Inferior parietal cortex (tissue), 1 donor: ENCODE data around the gene SUCLA2.
"Not testable (repeated sequence)": the region's sequence is repeated elsewhere in the genome, so short reads cannot be mapped to it uniquely, and the experiment has no call there.

Experiments used
- DNase-seq: peaks from one replicate; pipeline ENCODE4 v3.0.0-alpha.2; 2016; ENCODE audit errors: extremely low spot score

The SUCLA2 gene

GRCh38 chr13:47991859-47992258, 9.2 kb downstream of the SUCLA2 start:
- no peak for DNase-seq

GRCh38 chr13:47990920-47991466, 10.1 kb downstream of the SUCLA2 start:
- DNase-seq: no peak

GRCh38 chr13:47990427-47990826, 10.6 kb downstream of the SUCLA2 start:
- DNase-seq: no peak

GRCh38 chr13:47983070-47983469, 18.0 kb downstream of the SUCLA2 start:
- DNase-seq: no peak

GRCh38 chr13:47976325-47976724, 24.7 kb downstream of the SUCLA2 start:
- no peak for DNase-seq

DNA sequence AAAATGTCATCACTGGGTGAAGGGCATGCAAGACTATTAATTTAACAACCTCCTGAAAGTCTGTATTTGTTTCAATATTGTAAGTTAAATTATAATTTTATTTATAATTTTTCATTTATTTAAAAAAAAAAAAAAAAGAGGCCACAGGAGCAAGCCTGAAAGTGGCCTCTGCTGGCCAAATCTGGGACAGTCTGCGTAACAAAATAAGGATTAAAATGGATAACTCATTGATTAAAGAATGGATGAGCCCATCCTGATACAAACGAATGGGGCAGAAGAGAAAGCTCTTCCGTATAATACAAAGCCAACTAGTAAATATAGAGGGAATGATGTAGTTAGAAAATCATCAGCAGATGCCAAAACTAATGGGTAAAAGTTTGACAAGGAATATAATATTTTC, 36.2 kb downstream of the SUCLA2 start:
- no peak for DNase-seq

DNA sequence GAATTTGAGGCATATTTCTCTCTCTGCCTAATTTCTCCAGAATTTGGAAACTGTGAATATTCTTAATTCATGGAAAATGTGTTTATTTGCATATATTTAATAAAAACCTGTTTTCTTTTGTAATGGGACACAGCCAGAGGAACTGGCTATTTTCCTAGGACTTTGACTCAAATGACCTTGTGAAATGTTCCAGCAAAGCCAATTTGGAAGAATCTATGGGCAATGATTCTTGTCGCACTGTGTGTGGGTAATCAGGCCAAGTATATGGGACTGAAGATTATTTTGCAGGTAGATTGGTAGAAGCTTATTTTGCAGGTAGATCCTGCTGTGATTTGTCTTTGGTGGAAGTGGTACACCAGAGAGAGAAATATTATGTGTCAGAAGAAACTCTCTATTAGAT, 38.8 kb downstream of the SUCLA2 start:
- no peak for DNase-seq

- DNase-seq: no peak
Measured at GRCh38 chr13:47959468-47960247, 41.4 kb downstream of the SUCLA2 start.

GRCh38 chr13:47957073-47957472, 44.0 kb downstream of the SUCLA2 start:
- DNase-seq: no peak

GRCh38 chr13:47955836-47956235, 45.2 kb downstream of the SUCLA2 start:
- no peak for DNase-seq

GRCh38 chr13:47949799-47950198, 51.3 kb downstream of the SUCLA2 start:
- DNase-seq: no peak

- no peak for DNase-seq
Measured at GRCh38 chr13:47945738-47946137, 55.3 kb downstream of the SUCLA2 start.

DNA sequence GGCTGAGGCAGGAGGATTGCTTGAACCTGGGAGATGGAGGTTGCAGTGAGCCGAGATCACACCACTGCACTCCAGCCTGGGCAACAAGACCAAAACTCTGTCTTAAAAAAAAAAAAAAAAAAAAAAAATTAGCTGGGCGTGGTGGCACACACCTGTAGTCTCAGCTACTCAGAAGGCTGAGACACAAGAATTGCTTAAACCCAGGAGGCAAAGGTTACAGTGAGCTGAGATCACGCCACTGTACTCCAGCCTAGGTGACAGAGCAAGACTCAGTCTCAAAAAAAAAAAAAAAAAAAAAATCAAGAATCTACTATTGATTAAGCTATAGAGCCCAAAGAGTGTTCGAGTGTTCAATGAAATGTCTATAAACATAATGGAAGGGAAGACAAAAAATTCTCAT, 55.9 kb downstream of the SUCLA2 start:
- not testable (repeated sequence) for DNase-seq

GRCh38 chr13:47934371-47934770, 66.7 kb downstream of the SUCLA2 start:
- no peak for DNase-seq

GRCh38 chr13:47932950-47933923, 67.8 kb downstream of the SUCLA2 start:
- no peak for DNase-seq

DNA sequence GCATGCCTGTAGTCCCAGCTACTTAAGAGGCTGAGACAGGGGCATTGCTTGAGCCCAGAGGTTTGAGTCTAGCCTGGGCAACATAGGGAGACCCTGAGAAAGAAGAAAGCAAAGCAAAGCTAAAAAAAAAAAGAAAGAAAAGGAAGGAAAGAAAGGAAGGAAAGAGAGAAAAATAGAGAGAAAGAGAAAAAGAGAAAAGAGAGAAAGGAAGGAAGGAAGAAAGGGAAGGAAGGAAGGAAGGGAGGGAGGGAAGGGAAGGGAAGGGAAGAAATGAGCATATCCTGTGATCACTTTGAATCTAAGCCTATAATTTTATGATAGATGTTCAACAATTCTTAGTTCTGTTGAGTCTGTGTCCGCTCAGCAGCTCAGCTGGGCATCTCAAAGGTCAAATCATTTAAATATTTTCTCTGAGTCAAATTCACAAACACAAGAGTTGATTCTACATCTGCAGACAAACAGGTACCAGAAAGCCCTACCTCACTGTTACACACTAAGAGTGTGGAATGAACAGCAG, 70.4 kb downstream of the SUCLA2 start:
- no peak for DNase-seq

- no peak for DNase-seq
Measured at GRCh38 chr13:47929156-47929555, 71.9 kb downstream of the SUCLA2 start.

DNA sequence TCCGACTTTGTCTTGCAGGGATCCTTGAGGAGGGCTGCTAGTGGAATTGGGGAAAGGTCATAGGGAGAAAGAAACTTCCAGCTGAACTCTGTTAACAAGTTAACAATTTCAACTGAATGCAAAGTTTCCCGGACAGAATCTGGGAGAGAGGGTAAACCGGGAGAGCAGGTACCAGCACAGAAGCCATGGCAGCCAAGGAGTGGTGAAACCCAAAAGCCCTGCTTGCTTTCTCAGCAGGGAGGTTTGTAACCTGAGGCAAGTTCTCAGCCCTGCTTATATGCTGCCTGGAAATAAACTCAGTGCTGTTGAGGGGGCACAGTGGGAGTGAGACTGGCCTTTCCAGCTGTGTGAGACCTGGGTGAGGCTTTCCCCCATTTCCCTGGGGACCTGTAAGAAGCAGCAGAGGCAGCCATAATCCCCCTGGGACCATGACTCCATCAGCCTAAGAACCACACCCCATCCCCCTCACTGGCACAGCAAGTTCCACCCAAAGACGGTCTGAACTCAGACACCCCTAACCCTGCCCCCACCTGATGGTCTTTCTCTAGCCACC, 84.0 kb downstream of the SUCLA2 start:
- no peak for DNase-seq

DNA sequence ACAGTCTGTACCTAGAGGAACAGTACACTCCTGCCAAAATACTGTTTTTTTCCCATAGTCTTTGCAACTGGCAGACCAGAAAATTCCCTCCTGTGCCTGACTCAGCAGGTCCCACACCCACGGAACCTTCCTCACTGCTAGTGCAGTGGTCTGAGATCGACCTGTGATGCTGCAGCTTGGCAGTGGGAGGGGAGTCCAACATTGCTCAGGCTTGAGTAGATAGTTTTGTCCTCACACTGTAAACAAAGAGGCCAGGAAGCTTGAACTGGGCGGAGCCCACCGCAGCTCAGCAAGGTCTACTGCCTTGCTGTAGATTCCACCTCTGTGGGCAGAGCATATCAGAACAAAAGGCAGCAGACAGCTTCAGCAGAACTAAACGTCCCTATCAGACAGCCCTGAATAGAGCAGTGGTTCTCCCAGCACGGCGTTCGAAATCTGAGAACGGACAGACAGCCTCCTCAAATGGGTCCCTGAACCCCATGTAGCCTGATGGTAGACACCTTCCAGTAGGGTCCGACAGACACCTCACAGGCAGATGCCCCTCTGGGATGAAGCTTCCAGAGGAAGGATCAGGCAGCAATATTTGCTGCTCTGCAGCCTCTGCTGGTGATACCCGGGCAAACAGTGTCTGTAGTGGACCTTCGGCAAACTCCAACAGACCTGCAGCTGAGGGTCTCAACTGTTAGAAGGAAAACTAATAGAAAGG, 92.7 kb downstream of the SUCLA2 start:
- no peak for DNase-seq

GRCh38 chr13:47904891-47905290, 96.2 kb downstream of the SUCLA2 start:
- DNase-seq: no peak

DNA sequence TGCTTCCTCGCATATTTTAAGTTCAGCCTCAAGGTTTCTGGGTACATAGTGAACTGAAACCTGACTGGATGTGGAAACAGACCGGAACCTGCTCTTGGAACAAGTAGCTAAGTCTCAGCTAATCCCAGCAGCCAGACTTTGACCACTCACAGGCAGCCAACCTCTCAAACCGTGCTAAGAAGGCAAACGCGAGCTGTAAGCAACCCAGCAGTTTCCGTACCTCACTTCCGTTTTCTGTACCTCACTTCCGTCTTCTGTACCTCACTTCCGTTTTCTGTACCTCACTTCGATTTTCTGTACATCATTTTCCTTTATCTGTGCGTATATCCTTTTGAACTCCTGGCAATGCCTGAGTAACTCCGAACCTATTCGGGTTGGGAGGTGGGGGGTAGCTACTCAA, 96.8 kb downstream of the SUCLA2 start:
- no peak for DNase-seq
